Tibial artery (tissue), 4 donors: ENCODE data around the gene LRP1B.

ENCODE experiments used
- DNase-seq, 2 donors: peaks; one replicate each; pipeline ENCODE4 v3.0.0-alpha.2; 2019
- H3K27ac ChIP-seq, 2 donors: fragments of 200-600 bp; sonication (generic) in 1 of 2; 1 replicate in 1 of 2; 2 replicates in 1 of 2; pipeline ENCODE4 v1.5.1; 2018 to 2019; ENCODE audit warnings: mild to moderate bottlenecking in 1 of 2
- H3K27me3 ChIP-seq, 2 donors: fragments of 200-600 bp; sonication (generic) in 1 of 2; one replicate each; pipeline versions ENCODE4 v1.5.1 to v1.6.0; 2016 to 2019
- H3K36me3 ChIP-seq, 3 donors: fragments of 200-600 bp; sonication (generic) in 2 of 3; one replicate each; pipeline ENCODE4 v1.5.1; 2016 to 2019; ENCODE audit warnings: mild to moderate bottlenecking in 2 of 3
- H3K4me1 ChIP-seq, 4 donors: fragments of 200-600 bp; sonication (generic) in 2 of 4; 1 replicate in 3 of 4; 2 replicates in 1 of 4; pipeline ENCODE4 v1.5.1; 2016 to 2019
- H3K4me3 ChIP-seq, 2 donors: fragments of 200-600 bp; sonication (generic) in 1 of 2; 1 replicate in 1 of 2; 2 replicates in 1 of 2; pipeline ENCODE4 v1.5.1; 2018 to 2019; ENCODE audit warnings: mild to moderate bottlenecking in 2 of 2
- H3K9me3 ChIP-seq, 3 donors: fragments of 200-600 bp; sonication (generic) in 1 of 3; one replicate each; pipeline ENCODE4 v1.5.1; 2016 to 2019
- intact Hi-C: fragments of 100-400 bp; cut with DNase I; formaldehyde crosslinking; loops from one replicate; pipeline ENCODE4 v1.15.0; 2023; ENCODE audit warnings: low total_unique reads
- TF ChIP-seq, protein P1 (sequence below), 2 experiments: fragments of 200-600 bp in 1 of 2; fragments of 450-650 bp in 1 of 2; IDR thresholded peaks; one replicate each; pipeline ENCODE4 v1.5.1; 2017 to 2019; ENCODE audit warnings: antibody characterized with exemption in 2 of 2, mild to moderate bottlenecking in 1 of 2, moderate library complexity in 1 of 2

The LRP1B gene

DNA sequence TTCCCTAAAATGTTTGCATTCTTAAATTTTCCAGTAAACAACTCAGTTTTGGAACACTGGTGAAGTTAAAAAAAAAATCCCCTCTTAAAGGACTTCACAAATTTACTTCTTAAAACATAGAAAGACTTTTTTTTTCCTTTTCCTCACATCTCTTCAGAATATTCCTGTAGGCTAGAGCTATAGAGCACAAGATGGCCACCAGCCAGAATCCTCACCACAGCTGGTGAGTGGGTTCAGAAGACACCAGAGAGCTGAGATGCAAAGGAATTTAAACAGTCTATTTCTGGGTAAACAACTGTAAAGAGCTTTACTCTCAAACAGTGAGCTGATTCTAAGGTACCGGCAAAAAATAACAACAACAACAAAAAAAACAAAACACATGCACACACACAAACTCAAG is 252.8 kb downstream of the LRP1B start:
- Histone ChIP-seq H3K4me3 (no peak overlapping the region), H3K36me3 (no peaks in the 10 kb centered on the region), H3K27me3 (no peaks in the 10 kb centered on the region), H3K27ac (no peak overlapping the region), H3K9me3 (no peaks in the 10 kb centered on the region), H3K4me1 (no peaks in the 10 kb centered on the region)
- no peak for DNase-seq
- intact Hi-C loops = no loop called here
- TF ChIP-seq, protein P1, sequence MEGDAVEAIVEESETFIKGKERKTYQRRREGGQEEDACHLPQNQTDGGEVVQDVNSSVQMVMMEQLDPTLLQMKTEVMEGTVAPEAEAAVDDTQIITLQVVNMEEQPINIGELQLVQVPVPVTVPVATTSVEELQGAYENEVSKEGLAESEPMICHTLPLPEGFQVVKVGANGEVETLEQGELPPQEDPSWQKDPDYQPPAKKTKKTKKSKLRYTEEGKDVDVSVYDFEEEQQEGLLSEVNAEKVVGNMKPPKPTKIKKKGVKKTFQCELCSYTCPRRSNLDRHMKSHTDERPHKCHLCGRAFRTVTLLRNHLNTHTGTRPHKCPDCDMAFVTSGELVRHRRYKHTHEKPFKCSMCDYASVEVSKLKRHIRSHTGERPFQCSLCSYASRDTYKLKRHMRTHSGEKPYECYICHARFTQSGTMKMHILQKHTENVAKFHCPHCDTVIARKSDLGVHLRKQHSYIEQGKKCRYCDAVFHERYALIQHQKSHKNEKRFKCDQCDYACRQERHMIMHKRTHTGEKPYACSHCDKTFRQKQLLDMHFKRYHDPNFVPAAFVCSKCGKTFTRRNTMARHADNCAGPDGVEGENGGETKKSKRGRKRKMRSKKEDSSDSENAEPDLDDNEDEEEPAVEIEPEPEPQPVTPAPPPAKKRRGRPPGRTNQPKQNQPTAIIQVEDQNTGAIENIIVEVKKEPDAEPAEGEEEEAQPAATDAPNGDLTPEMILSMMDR (IDR thresholded peaks at IDR 0.05) = no peak

DNA sequence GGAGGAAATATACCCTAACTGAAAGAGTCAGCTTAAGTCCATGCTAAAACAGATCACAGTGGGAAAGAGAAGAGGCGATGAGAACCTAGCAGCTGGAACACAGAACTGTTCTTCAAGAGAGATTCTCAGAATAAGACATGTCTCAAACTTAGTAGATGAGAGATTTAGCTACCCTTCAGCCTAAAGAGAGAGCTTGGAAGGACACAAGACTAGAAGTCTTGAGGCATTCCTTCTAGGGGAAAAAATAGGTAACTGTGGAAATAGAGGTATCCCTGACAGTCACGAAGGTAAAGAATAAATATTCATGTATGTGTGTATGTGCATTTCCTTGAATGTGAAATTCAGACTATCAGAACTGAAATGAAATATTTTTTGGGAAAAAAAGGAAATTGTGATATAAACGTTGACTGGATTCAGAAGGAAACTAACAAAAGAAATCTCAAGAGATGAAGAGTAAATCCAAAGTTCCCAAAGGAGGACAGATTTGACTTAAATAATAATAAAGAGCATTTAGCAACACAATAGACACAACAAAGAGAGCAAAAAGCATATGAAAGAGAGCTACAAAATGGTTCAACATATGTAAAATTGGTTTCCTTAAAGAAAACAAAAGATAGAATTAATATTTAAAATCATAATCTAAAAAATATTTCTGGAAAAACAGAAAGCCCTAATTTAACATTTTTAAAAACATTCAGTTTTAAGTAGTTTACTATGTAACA is 258.7 kb downstream of the LRP1B start:
- TF ChIP-seq, protein P1 (IDR thresholded peaks at IDR 0.05) = no peak
- Histone ChIP-seq H3K9me3 (no peaks in the 10 kb centered on the region), H3K36me3 (no peaks in the 10 kb centered on the region), H3K4me1 (no peaks in the 10 kb centered on the region), H3K4me3 (no peak overlapping the region), H3K27me3 (no peaks in the 10 kb centered on the region), H3K27ac (no peak overlapping the region)
- intact Hi-C loops = no loop called here
- no peak for DNase-seq

DNA sequence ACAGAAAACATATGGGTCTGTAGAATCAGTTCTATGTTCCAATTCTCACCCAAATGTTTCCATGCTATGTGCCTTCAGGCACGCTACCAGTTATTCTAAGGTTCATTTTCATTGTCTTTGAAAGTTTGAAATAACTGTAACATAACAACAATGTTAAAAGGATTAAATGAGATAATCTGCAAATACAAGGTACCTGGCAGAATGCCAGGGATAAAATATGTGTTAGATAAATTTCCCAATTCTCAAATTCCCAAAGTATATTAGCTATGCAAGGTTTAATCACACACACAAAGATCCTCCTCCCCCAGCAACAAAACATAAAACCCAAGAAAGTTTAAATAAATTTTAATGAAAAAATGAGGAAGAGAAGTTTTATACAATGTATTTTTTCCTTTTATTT is 261.2 kb downstream of the LRP1B start:
- Histone ChIP-seq H3K9me3 (no peaks in the 10 kb centered on the region), H3K27ac (no peak overlapping the region), H3K4me1 (no peaks in the 10 kb centered on the region), H3K27me3 (no peaks in the 10 kb centered on the region), H3K4me3 (no peak overlapping the region), H3K36me3 (no peaks in the 10 kb centered on the region)
- TF ChIP-seq, protein P1 (IDR thresholded peaks at IDR 0.05) = no peak
- intact Hi-C loops = no loop called here
- DNase-seq = no peak

DNA sequence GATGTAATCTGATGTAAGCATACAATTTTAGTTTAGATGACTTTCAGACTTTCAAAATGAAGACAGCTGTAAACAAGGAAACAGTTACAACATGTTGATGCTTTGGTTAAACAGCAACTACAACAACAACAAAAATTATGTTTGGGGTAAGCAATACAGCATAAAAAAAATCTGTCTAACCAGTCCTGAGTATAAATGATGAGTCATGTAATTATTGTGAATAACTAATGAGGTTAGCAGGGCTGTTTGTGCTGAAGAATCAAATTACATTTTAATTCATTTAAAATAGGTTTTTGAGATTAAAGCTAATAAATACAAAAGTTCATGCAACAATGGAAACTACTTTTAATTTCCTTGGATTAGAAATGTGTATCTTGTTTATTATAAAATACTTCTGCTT is 266.9 kb downstream of the LRP1B start:
- intact Hi-C loops = no loop called here
- Histone ChIP-seq H3K4me1 (no peaks in the 10 kb centered on the region), H3K4me3 (no peak overlapping the region), H3K27ac (no peak overlapping the region), H3K27me3 (no peaks in the 10 kb centered on the region), H3K36me3 (no peaks in the 10 kb centered on the region), H3K9me3 (no peaks in the 10 kb centered on the region)
- TF ChIP-seq, protein P1 (IDR thresholded peaks at IDR 0.05) = no peak
- no peak for DNase-seq

DNA sequence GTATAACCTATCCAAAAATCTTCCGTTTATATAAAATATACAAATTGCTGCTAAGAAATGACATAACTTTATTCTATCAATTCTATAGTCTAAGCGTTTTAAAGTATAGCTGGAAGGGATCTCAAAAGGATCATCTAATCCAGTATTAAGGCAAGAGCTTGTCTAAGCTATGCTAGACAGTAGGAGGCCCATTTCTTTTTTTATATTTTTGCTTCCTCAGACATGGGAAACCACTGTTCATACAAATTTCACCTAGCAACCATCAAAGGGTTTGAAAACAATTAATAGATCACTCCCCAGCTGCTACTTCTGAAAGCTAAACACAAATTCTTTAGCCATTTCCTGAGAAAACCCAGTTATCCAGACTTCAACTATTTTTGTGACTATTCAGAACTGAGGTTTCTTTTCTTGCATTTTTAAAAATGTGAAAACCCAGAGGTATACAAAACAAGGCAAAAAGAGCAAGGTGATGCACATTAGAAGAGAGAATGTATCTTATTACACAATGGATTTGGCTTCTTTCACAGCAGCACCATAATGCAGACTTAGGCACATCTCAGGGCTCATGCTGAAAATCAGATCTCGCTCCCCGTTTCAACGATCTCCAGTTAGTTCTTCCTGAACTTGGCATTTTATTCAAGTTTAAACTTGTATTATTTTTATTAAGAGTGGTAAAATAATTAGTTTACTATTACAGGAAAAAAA is 274.4 kb downstream of the LRP1B start:
- H3K27ac ChIP-seq = no peak overlapping the region
- H3K4me3 ChIP-seq = no peak overlapping the region
- TF ChIP-seq, protein P1 (IDR thresholded peaks at IDR 0.05) = no peak
- no peaks in the 10 kb centered on the region for H3K9me3 ChIP-seq
- intact Hi-C loops = no loop called here
- no peaks in the 10 kb centered on the region for H3K4me1 ChIP-seq
- DNase-seq = no peak
- H3K27me3 ChIP-seq = no peaks in the 10 kb centered on the region
- H3K36me3 ChIP-seq = no peaks in the 10 kb centered on the region
